WTC11 (cell line): ENCODE results near the gene CASKIN2.

Experiments used
- CREB1 ChIP-seq: sonication (generic); formaldehyde crosslinking; IDR thresholded peaks from 2 replicates; pipeline ENCODE4 v1.8.0; 2023; ENCODE audit warnings: mild to moderate bottlenecking, missing genetic modification reagents
- CTCF ChIP-seq: fragments of 200-600 bp; IDR thresholded peaks from 2 replicates; pipeline ENCODE4 v1.8.0; 2022; ENCODE audit warnings: antibody characterized with exemption
- MAX ChIP-seq: sonication (generic); formaldehyde crosslinking; IDR thresholded peaks from 2 replicates; pipeline ENCODE4 v1.8.0; 2022; ENCODE audit warnings: mild to moderate bottlenecking, missing genetic modification reagents
- NR3C1 ChIP-seq: sonication (generic); formaldehyde crosslinking; conservative IDR thresholded peaks from 2 replicates; pipeline ENCODE4 v1.8.1; 2023; ENCODE audit warnings: low read depth, mild to moderate bottlenecking, missing genetic modification reagents
- RELA ChIP-seq: sonication (generic); formaldehyde crosslinking; IDR thresholded peaks from 2 replicates; pipeline ENCODE4 v1.8.1; 2022; ENCODE audit warnings: missing genetic modification reagents, mild to moderate bottlenecking, borderline replicate concordance
- TCF7 ChIP-seq: sonication (generic); formaldehyde crosslinking; IDR thresholded peaks from 2 replicates; pipeline ENCODE4 v1.8.0; 2022; ENCODE audit warnings: mild to moderate bottlenecking, low read depth, missing genetic modification reagents, moderate library complexity
- ZNF121 ChIP-seq: sonication (generic); formaldehyde crosslinking; IDR thresholded peaks from 2 replicates; pipeline ENCODE4 v1.8.0; 2023; ENCODE audit warnings: missing genetic modification reagents

GRCh38 chr17:75525806-75526554 is 10.6 kb upstream of the CASKIN2 start:
- TF ChIP-seq RELA (no peak), ZNF121 (CRISPR knock-in tag) (no peak), CTCF (no peak), MAX (CRISPR knock-in tag) (peak; percentile 53; the same call in 1 of the 2 replicates), CREB1 (no peak), NR3C1 (CRISPR knock-in tag) (no peak), TCF7 (no peak)
